Measurements from ENCODE around the gene TNNT3.

- TF ChIP-seq, protein P1, sequence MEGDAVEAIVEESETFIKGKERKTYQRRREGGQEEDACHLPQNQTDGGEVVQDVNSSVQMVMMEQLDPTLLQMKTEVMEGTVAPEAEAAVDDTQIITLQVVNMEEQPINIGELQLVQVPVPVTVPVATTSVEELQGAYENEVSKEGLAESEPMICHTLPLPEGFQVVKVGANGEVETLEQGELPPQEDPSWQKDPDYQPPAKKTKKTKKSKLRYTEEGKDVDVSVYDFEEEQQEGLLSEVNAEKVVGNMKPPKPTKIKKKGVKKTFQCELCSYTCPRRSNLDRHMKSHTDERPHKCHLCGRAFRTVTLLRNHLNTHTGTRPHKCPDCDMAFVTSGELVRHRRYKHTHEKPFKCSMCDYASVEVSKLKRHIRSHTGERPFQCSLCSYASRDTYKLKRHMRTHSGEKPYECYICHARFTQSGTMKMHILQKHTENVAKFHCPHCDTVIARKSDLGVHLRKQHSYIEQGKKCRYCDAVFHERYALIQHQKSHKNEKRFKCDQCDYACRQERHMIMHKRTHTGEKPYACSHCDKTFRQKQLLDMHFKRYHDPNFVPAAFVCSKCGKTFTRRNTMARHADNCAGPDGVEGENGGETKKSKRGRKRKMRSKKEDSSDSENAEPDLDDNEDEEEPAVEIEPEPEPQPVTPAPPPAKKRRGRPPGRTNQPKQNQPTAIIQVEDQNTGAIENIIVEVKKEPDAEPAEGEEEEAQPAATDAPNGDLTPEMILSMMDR (conservative IDR thresholded peaks at IDR 0.05; ENCODE audit: low read depth, low read length): no peak
- TF ChIP-seq MAZ (IDR thresholded peaks at IDR 0.05; ENCODE audit: borderline replicate concordance, low read depth, low read length): no peak
- no peak for TF ChIP-seq POLR2A (IDR thresholded peaks at IDR 0.05; ENCODE audit: low read depth, low read length)
- TF ChIP-seq RAD21 (IDR thresholded peaks at IDR 0.05; ENCODE audit: low read length): no peak
- no peak for TF ChIP-seq CHD1 (IDR thresholded peaks at IDR 0.05; ENCODE audit: low read depth, low read length)
- no peak for TF ChIP-seq CEBPB (IDR thresholded peaks at IDR 0.05; ENCODE audit: low read depth, low read length)
- TF ChIP-seq MAFK (IDR thresholded peaks at IDR 0.05; ENCODE audit: low read depth, low read length): no peak
- TF ChIP-seq MXI1 (IDR thresholded peaks at IDR 0.05; ENCODE audit: borderline replicate concordance, low read depth, low read length): no peak
- no peak for TF ChIP-seq RCOR1 (IDR thresholded peaks at IDR 0.05; ENCODE audit: insufficient replicate concordance, low read length)
- no peak for TF ChIP-seq NFE2L2 (IDR thresholded peaks at IDR 0.05; ENCODE audit: low read depth, low read length)
- no peak for TF ChIP-seq FOS (IDR thresholded peaks at IDR 0.05; ENCODE audit: low read depth, low read length)
- no peak for TF ChIP-seq USF2 (IDR thresholded peaks at IDR 0.05; ENCODE audit: low read depth, low read length)
- TF ChIP-seq RFX5 (IDR thresholded peaks at IDR 0.05; ENCODE audit: low read depth, low read length): no peak
- no peak for TF ChIP-seq BHLHE40 (IDR thresholded peaks at IDR 0.05; ENCODE audit: low read depth, low read length)
Measured at GRCh38 chr11:1959786-1960185, 40.3 kb downstream of the TNNT3 start.

Measured in IMR-90 (cell line).